Hematopoietic multipotent progenitor cell (in vitro differentiated cells): Measurements from ENCODE around the gene RBM24. TPM values are rescaled to one million over a fixed set of nuclear protein-coding genes. Genes with fewer than 3 reads are reported as not detected.

Source experiments
- DNase-seq, 3 donors: peaks; one replicate each; pipeline ENCODE4 v3.0.0-alpha.2; 2011 to 2015; ENCODE audit warnings: low read depth in 2 of 3, low spot score in 2 of 3
- total RNA-seq: library from RNA; depleted of rRNA; stranded (reverse); fragments of >200 nt; gene quantifications from one replicate; pipeline ENCODE4 v1.2.3, GENCODE V29; 2012

Gene RBM24
- total RNA-seq, 1 donor: under 0.01 TPM

DNA sequence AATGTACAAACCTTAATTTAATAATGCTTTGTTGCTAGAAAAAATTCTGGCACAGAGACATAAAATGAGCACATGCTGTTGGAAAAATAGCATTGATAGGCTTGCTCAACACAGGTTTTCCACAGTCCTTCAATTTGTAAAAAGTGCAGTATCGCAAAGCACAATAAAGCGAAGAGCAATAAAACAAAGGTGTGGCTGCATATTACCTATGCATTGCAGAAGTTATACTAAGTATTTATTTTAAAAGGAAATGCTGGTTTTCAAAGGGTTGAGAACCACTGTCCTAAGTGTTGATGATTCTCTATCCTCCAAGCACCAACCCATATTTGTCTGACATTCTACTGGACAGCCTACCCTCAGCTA, 58.1 kb downstream of the RBM24 start:
- DNase-seq: no peak

- no peak for DNase-seq
These were observed 60.1 kb downstream of the RBM24 start for GRCh38 chr6:17341117-17341805.

DNA sequence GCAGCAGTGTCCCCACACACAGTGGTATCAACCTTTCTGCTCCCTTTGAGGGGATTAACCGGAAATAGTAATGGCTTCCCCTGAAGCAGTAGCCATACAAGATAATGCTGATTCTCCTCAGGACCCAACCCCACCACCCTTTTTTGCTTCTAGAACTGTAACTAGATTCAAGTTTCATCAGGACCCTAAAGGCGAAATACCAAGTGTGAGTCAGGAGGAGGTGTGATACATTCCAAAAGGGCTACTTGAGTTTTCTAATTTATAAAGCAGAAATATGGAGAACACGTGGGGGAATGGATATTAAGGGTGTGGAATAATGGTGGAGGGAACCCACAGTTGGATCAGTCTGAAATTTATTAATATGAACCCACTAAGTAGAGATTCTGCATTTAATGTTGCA, 60.7 kb downstream of the RBM24 start:
- DNase-seq: no peak

DNA sequence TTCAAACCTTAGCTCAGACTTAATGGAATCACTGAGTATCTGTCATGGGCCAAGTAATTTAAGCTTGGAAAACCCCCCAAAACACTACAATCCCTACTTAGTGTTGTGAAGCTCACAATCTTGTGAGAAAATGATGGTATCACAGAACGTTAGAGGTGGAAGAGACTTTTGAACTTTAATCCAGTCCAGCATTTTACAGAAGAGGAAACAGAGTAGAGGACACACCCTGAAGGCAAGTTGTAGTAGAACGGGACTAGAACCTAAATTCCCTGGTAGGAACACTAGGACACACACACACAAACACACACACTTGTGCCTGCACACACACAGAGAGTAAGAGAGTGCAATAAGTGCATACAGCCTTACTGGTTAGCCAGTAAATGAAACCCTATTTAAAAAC, 62.1 kb downstream of the RBM24 start:
- no peak for DNase-seq

Other genes starting within 250 kb of the RBM24 start
- gene STMND1, start 179.3 kb upstream of the RBM24 start, total RNA-seq: not detected
- under 0.01 TPM for gene CAP2, start 112.2 kb downstream of the RBM24 start, total RNA-seq